ENCODE results near the gene BCL6. TPM values are rescaled to one million over a fixed set of nuclear protein-coding genes. Genes with fewer than 3 reads are reported as not detected.

The BCL6 gene
- total RNA-seq, 2 experiments from 2014 or later = 41.4 to 51.3 TPM

- no peak for DNase-seq
- H3K4me3 Mint-ChIP-seq = no peak overlapping the region
- POLR2A ChIA-PET = no interaction called here
- intact Hi-C loops (cut with micrococcal nuclease) = no loop called here
- H3K27me3 Mint-ChIP-seq = no peaks in the 10 kb centered on the region
- CTCF ChIA-PET = interaction anchor here (0.9 to 1.2 kb wide), 2 partner anchors 11 to 13 kb away, joined by 3 read pairs; no protein-coding TSS in a partner anchor
- peaks cover 74% of the 10 kb centered on the region for H3K36me3 Mint-ChIP-seq
- no peak overlapping the region for H3K27ac Mint-ChIP-seq
- no peaks in the 10 kb centered on the region for H3K4me1 Mint-ChIP-seq (ENCODE audit: low read depth)
- no peaks in the 10 kb centered on the region for H3K9me3 Mint-ChIP-seq
Measured at GRCh38 chr3:187725653-187726370, 19.5 kb downstream of the BCL6 start.

GRCh38 chr3:187725224-187725623, 20.0 kb downstream of the BCL6 start:
- no peak overlapping the region for H3K4me3 Mint-ChIP-seq
- no peaks in the 10 kb centered on the region for H3K4me1 Mint-ChIP-seq (ENCODE audit: low read depth)
- H3K27me3 Mint-ChIP-seq = no peaks in the 10 kb centered on the region
- DNase-seq = no peak
- POLR2A ChIA-PET = no interaction called here
- H3K9me3 Mint-ChIP-seq = no peaks in the 10 kb centered on the region
- CTCF ChIA-PET = no interaction called here
- peaks cover 71% of the 10 kb centered on the region for H3K36me3 Mint-ChIP-seq
- no peak overlapping the region for H3K27ac Mint-ChIP-seq
- intact Hi-C loops (cut with micrococcal nuclease) = no loop called here

DNA sequence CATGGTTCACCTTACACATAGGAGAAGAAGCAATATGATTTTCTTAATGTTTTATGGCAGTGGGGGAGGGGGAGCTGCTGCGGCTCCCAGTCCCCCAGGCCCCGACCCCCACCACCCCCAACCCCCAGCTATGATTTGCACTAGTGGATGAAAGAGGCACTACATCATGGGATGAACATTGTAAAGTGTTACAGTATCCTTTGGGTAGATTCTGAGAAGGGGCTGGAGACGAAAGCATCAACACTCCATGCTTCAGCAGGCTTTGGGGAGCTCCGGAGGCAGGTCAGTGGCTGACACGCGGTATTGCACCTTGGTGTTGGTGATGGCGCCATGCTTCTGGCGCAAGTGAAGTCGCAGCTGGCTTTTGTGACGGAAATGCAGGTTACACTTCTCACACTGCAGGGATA, 23.1 kb downstream of the BCL6 start:
- Mint-ChIP-seq H3K9me3 (no peaks in the 10 kb centered on the region), H3K36me3 (peaks cover 43% of the 10 kb centered on the region), H3K27me3 (no peaks in the 10 kb centered on the region), H3K27ac (no peak overlapping the region), H3K4me1 (ENCODE audit: low read depth) (no peaks in the 10 kb centered on the region), H3K4me3 (no peak overlapping the region)
- DNase-seq = no peak
- intact Hi-C loops (cut with micrococcal nuclease) = no loop called here
- CTCF ChIA-PET = interaction anchor here (0.6 to 1.0 kb wide), 3 partner anchors 106 to 807 kb away, joined by 3 to 4 read pairs (median 4); no protein-coding TSS in a partner anchor
- POLR2A ChIA-PET = interaction anchor here (0.6 kb wide), 1 partner anchor 425 kb away, joined by 3 read pairs; no protein-coding TSS in a partner anchor

- Mint-ChIP-seq H3K4me3 (no peak overlapping the region), H3K4me1 (ENCODE audit: low read depth) (no peaks in the 10 kb centered on the region), H3K27me3 (no peaks in the 10 kb centered on the region), H3K27ac (no peak overlapping the region), H3K36me3 (peaks cover 37% of the 10 kb centered on the region), H3K9me3 (no peaks in the 10 kb centered on the region)
- no peak for DNase-seq
- CTCF ChIA-PET = no interaction called here
- intact Hi-C loops (cut with micrococcal nuclease) = no loop called here
- POLR2A ChIA-PET = no interaction called here
Measured at GRCh38 chr3:187721055-187721454, 24.2 kb downstream of the BCL6 start.

DNA sequence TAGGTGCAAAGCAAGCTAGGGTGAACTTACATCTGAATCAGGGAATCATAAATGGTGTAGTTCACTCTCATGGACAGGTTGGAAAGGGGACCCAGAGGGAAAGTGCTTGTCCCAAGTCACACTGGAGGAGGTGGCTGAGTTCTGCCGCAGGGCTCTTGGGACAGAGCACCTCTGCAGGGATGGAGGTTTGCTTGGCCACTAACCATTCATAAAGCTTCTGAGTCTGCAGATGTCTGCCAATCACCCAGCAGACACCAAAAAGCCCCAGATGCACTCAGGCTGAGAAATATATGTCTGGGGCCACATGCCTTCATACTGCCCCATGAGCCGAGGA, 25.0 kb downstream of the BCL6 start:
- ChIA-PET POLR2A (interaction anchor here (0.6 kb wide), 1 partner anchor 430 kb away, joined by 3 read pairs; no protein-coding TSS in a partner anchor), CTCF (interaction anchor here (0.7 kb wide), 1 partner anchor 401 kb away, joined by 3 read pairs; no protein-coding TSS in a partner anchor)
- Mint-ChIP-seq H3K4me3 (no peak overlapping the region), H3K36me3 (peaks cover 32% of the 10 kb centered on the region), H3K9me3 (no peaks in the 10 kb centered on the region), H3K27me3 (no peaks in the 10 kb centered on the region), H3K27ac (no peak overlapping the region), H3K4me1 (ENCODE audit: low read depth) (no peaks in the 10 kb centered on the region)
- DNase-seq = no peak
- intact Hi-C loops (cut with micrococcal nuclease) = no loop called here

- H3K4me3 Mint-ChIP-seq = no peak overlapping the region
- no peak overlapping the region for H3K27ac Mint-ChIP-seq
- POLR2A ChIA-PET = no interaction called here
- H3K36me3 Mint-ChIP-seq = peaks cover 27% of the 10 kb centered on the region
- CTCF ChIA-PET = interaction anchor here (0.7 to 9.0 kb wide), 4 partner anchors 19 to 499 kb away, joined by 3 to 142 read pairs (median 3); no protein-coding TSS in a partner anchor
- no peaks in the 10 kb centered on the region for H3K9me3 Mint-ChIP-seq
- no peak for DNase-seq
- H3K4me1 Mint-ChIP-seq (ENCODE audit: low read depth) = no peaks in the 10 kb centered on the region
- intact Hi-C loops (cut with micrococcal nuclease) = no loop called here
- H3K27me3 Mint-ChIP-seq = no peaks in the 10 kb centered on the region
Measured at GRCh38 chr3:187719628-187720336, 25.5 kb downstream of the BCL6 start.

GRCh38 chr3:187718802-187719201, 26.5 kb downstream of the BCL6 start:
- ChIA-PET POLR2A (no interaction called here), CTCF (interaction anchor here (1.1 to 9.0 kb wide), 4 partner anchors 20 to 400 kb away, joined by 3 to 142 read pairs (median 40); no protein-coding TSS in a partner anchor)
- intact Hi-C loops (cut with micrococcal nuclease) = no loop called here
- Mint-ChIP-seq H3K36me3 (peaks cover 20% of the 10 kb centered on the region), H3K27ac (no peak overlapping the region), H3K9me3 (no peaks in the 10 kb centered on the region), H3K4me1 (ENCODE audit: low read depth) (peaks cover 9% of the 10 kb centered on the region), H3K4me3 (no peak overlapping the region), H3K27me3 (no peaks in the 10 kb centered on the region)
- no peak for DNase-seq

DNA sequence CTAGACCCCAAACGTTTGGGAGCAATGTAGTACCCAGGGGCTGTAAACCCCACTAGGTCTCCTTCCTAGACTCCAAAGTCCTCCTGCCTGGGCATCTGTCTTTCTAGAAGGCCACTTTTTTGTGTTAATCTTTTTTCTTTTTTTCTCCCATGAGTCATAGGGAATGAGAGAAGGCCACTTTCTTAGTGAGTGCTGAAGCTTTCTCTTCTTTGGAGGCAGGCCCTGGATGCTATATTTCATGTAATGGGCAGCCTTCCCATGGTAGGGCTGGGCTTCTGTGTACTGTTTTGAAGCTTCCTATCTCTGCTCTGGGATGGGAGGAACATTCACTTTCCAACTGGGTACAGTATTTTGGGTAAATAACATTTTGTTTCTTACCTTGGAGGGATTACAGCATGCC, 27.7 kb downstream of the BCL6 start:
- H3K4me3 Mint-ChIP-seq = no peak overlapping the region
- intact Hi-C loops (cut with micrococcal nuclease) = no loop called here
- ChIA-PET POLR2A (no interaction called here), CTCF (interaction anchor here (0.7 to 9.0 kb wide), 7 partner anchors 14 to 1236 kb away, joined by 3 to 142 read pairs (median 40); partner anchors contain the start of gene RTP2)
- H3K4me1 Mint-ChIP-seq (ENCODE audit: low read depth) = peaks cover 12% of the 10 kb centered on the region
- no peaks in the 10 kb centered on the region for H3K9me3 Mint-ChIP-seq
- H3K36me3 Mint-ChIP-seq = peaks cover 14% of the 10 kb centered on the region
- H3K27ac Mint-ChIP-seq = no peak overlapping the region
- no peak for DNase-seq
- no peaks in the 10 kb centered on the region for H3K27me3 Mint-ChIP-seq

GRCh38 chr3:187714404-187714979, 30.8 kb downstream of the BCL6 start:
- intact Hi-C loops (cut with micrococcal nuclease) = loop anchor here (1.0 kb wide), 4 partner anchors 35 to 494 kb away; no protein-coding TSS in a partner anchor
- Mint-ChIP-seq H3K4me3 (no peak overlapping the region), H3K27ac (no peak overlapping the region), H3K27me3 (no peaks in the 10 kb centered on the region), H3K4me1 (ENCODE audit: low read depth) (peaks cover 12% of the 10 kb centered on the region), H3K9me3 (no peaks in the 10 kb centered on the region), H3K36me3 (no peaks in the 10 kb centered on the region)
- peak; percentile 82 for DNase-seq
- CTCF ChIA-PET = interaction anchor here (0.6 to 9.0 kb wide), 18 partner anchors 11 to 1743 kb away, joined by 3 to 142 read pairs (median 4); partner anchors contain the start of gene RTP2
- POLR2A ChIA-PET = no interaction called here

DNA sequence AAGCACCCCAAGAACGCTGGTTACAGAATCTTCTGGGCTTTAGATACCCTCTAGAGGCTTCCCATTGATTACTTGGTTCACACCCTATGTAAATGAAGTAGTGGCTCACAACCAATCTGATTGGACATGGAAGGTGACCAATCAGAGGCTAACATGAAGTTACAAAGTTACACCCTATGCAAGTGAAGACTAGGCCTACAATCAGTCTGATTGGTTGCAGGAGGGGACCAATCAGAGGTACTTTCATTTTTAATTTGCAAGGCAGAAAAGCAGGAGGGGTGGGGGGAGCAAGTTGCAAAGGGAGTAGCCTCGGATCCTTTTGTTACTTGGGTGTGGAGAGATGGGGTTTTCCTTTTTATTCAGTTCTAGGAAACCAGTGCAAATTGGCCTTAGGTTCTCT, 31.8 kb downstream of the BCL6 start:
- DNase-seq = peak; percentile 24

GRCh38 chr3:187709155-187709554, 36.1 kb downstream of the BCL6 start:
- intact Hi-C loops (cut with micrococcal nuclease) = no loop called here
- Mint-ChIP-seq H3K27ac (no peak overlapping the region), H3K9me3 (no peaks in the 10 kb centered on the region), H3K27me3 (no peaks in the 10 kb centered on the region), H3K4me1 (ENCODE audit: low read depth) (peaks cover 7% of the 10 kb centered on the region), H3K36me3 (no peaks in the 10 kb centered on the region), H3K4me3 (no peak overlapping the region)
- POLR2A ChIA-PET = no interaction called here
- DNase-seq = no peak
- CTCF ChIA-PET = interaction anchor here (1.1 to 3.2 kb wide), 4 partner anchors 29 to 1246 kb away, joined by 4 to 13 read pairs (median 4); no protein-coding TSS in a partner anchor

More for the DNA sequence above, 31.8 kb downstream of the BCL6 start:
- intact Hi-C loops (cut with micrococcal nuclease) = no loop called here
- no peaks in the 10 kb centered on the region for H3K36me3 Mint-ChIP-seq
- CTCF ChIA-PET = interaction anchor here (0.6 to 9.0 kb wide), 13 partner anchors 10 to 1241 kb away, joined by 3 to 142 read pairs (median 7); partner anchors contain the start of gene RTP2
- no peak overlapping the region for H3K27ac Mint-ChIP-seq
- no peaks in the 10 kb centered on the region for H3K9me3 Mint-ChIP-seq
- no peaks in the 10 kb centered on the region for H3K27me3 Mint-ChIP-seq
- H3K4me1 Mint-ChIP-seq (ENCODE audit: low read depth) = peaks cover 12% of the 10 kb centered on the region
- POLR2A ChIA-PET = no interaction called here
- H3K4me3 Mint-ChIP-seq = no peak overlapping the region

DNA sequence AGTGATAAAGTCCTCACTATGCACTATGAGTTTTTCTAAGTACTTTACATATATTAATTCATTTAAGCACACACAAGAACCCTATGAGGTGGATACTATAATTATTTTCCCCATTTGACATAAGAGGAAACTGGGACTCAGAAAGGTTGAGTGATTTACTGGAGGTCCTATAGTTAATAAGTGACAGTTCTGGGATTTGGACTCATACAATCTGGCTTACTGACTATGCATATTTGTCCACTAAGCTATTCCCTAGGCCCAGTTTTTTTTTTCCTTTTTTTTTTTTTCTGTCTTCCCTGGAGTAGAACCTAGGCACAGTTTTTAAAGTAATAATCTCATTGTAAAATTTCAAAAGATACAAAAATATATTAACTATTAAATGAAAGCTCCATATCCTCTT, 36.6 kb downstream of the BCL6 start:
- Mint-ChIP-seq H3K36me3 (no peaks in the 10 kb centered on the region), H3K27me3 (no peaks in the 10 kb centered on the region), H3K9me3 (no peaks in the 10 kb centered on the region), H3K4me3 (no peak overlapping the region), H3K4me1 (ENCODE audit: low read depth) (peaks cover 2% of the 10 kb centered on the region), H3K27ac (no peak overlapping the region)
- POLR2A ChIA-PET = no interaction called here
- intact Hi-C loops (cut with micrococcal nuclease) = no loop called here
- CTCF ChIA-PET = interaction anchor here (1.1 to 3.2 kb wide), 4 partner anchors 29 to 1246 kb away, joined by 4 to 13 read pairs (median 4); no protein-coding TSS in a partner anchor
- DNase-seq = no peak
